H1 (cell line): ENCODE results near the gene IRGQ.
"Not testable (repeated sequence)": the region's sequence is repeated elsewhere in the genome, so short reads cannot be mapped to it uniquely, and the experiment has no call there.

Experiments
- CBX5 ChIP-seq: fragments of 300-800, 300-1000 bp; sonication (generic); IDR thresholded peaks from 2 replicates; pipeline ENCODE4 v1.7.1; 2016; ENCODE audit warnings: antibody characterized with exemption, low read length, low read depth
- EP300 ChIP-seq, 2 experiments: IDR thresholded peaks; 1 replicate in 1 of 2; 2 replicates in 1 of 2; pipeline ENCODE4 v1.6.1; 2011 to 2012; ENCODE audit warnings: low read depth in 2 of 2, low read length in 2 of 2, mild to moderate bottlenecking in 2 of 2, borderline replicate concordance in 1 of 2, inconsistent platforms in 1 of 2, moderate library complexity in 1 of 2
- EZH2 ChIP-seq: fragments of 200-600 bp; sonication (generic); IDR thresholded peaks from 2 replicates; pipeline ENCODE4 v1.7.1; 2012; ENCODE audit warnings: low read depth, mild to moderate bottlenecking, moderate library complexity, low read length, inconsistent platforms; ENCODE audit not compliant: severe bottlenecking
- JUN ChIP-seq: IDR thresholded peaks from 2 replicates; pipeline ENCODE4 v1.6.1; 2011; ENCODE audit warnings: low read depth, mild to moderate bottlenecking, improper control_type of control experiment, low read length
- MAFK ChIP-seq: IDR thresholded peaks from 2 replicates; pipeline ENCODE4 v1.6.1; 2012; ENCODE audit warnings: low read depth, mild to moderate bottlenecking, improper control_type of control experiment, low read length
- PHF8 ChIP-seq: fragments of 200-600 bp; sonication (generic); conservative IDR thresholded peaks from 2 replicates; pipeline ENCODE4 v1.7.1; 2012; ENCODE audit warnings: low read depth, mild to moderate bottlenecking, inconsistent platforms, low read length, moderate library complexity
- POLR2AphosphoS5 ChIP-seq: IDR thresholded peaks from 2 replicates; pipeline ENCODE4 v1.6.1; 2011; ENCODE audit warnings: low read depth, low read length
- RFX5 ChIP-seq: IDR thresholded peaks from 2 replicates; pipeline ENCODE4 v1.6.1; 2011; ENCODE audit warnings: low read depth, low read length, improper control_type of control experiment, borderline replicate concordance
- RNF2 ChIP-seq: fragments of 200-900, 300-1000 bp; sonication (generic); IDR thresholded peaks from 2 replicates; pipeline ENCODE4 v1.7.1; 2016; ENCODE audit warnings: borderline replicate concordance, low read depth, mild to moderate bottlenecking, antibody characterized with exemption, low read length; ENCODE audit not compliant: poor library complexity, severe bottlenecking; ENCODE audit errors: missing control alignments
- SIN3A ChIP-seq, 2 experiments: IDR thresholded peaks in 1 of 2; conservative IDR thresholded peaks in 1 of 2; 2 replicates each; pipeline ENCODE4 v1.6.1; 2011 to 2012; ENCODE audit warnings: low read length in 2 of 2, improper control_type of control experiment in 1 of 2, low read depth in 1 of 2, mild to moderate bottlenecking in 1 of 2
- YY1 ChIP-seq: IDR thresholded peaks from 2 replicates; pipeline ENCODE4 v1.6.1; 2011; ENCODE audit warnings: low read depth, mild to moderate bottlenecking, low read length
- TF ChIP-seq, protein P1 (sequence below), 3 experiments: IDR thresholded peaks; 1 replicate in 2 of 3; 2 replicates in 1 of 3; pipeline versions ENCODE4 v1.5.1 to v1.6.1; 2011; ENCODE audit warnings: low read length in 3 of 3, mild to moderate bottlenecking in 3 of 3, inconsistent platforms in 2 of 3, low read depth in 1 of 3, moderate library complexity in 1 of 3; ENCODE audit not compliant: insufficient read depth in 1 of 3; ENCODE audit errors: control extremely low read depth in 1 of 3
- TF ChIP-seq, protein P2 (sequence below): IDR thresholded peaks from 2 replicates; pipeline ENCODE4 v1.6.1; 2012; ENCODE audit warnings: inconsistent platforms

DNA sequence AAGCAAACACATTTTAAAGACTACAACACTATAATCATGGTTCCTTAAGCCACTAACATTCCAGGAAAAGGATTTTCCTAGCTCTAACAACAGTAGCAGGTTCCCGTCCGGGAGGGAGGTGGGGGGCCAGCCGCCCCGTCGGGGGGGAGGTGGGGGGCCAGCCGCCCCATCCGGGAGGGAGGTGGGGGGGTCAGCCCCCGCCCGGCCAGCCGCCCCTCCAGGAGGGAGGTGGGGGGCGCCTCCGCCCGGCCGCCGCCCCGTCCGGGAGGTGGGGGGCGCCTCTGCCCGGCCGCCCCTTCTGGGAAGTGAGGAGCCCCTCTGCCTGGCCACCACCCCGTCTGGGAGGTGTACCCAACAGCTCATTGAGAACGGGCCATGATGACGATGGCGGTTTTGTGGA is 48.0 kb downstream of the IRGQ start:
- TF ChIP-seq, protein P1, sequence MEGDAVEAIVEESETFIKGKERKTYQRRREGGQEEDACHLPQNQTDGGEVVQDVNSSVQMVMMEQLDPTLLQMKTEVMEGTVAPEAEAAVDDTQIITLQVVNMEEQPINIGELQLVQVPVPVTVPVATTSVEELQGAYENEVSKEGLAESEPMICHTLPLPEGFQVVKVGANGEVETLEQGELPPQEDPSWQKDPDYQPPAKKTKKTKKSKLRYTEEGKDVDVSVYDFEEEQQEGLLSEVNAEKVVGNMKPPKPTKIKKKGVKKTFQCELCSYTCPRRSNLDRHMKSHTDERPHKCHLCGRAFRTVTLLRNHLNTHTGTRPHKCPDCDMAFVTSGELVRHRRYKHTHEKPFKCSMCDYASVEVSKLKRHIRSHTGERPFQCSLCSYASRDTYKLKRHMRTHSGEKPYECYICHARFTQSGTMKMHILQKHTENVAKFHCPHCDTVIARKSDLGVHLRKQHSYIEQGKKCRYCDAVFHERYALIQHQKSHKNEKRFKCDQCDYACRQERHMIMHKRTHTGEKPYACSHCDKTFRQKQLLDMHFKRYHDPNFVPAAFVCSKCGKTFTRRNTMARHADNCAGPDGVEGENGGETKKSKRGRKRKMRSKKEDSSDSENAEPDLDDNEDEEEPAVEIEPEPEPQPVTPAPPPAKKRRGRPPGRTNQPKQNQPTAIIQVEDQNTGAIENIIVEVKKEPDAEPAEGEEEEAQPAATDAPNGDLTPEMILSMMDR (IDR thresholded peaks at IDR 0.05; ENCODE audit: control extremely low read depth in 1 of 3, insufficient read depth in 1 of 3, low read depth in 1 of 3, low read length in 3 of 3) = not testable (repeated sequence)
- not testable (repeated sequence) for TF ChIP-seq EZH2; EP300 (IDR thresholded peaks at IDR 0.05; ENCODE audit: borderline replicate concordance in 1 of 2, low read depth in 2 of 2, low read length in 2 of 2); PHF8; MAFK; RFX5; CBX5; SIN3A (conservative IDR thresholded peaks at IDR 0.05 in 1 of 2, IDR thresholded peaks at IDR 0.05 in 1 of 2; ENCODE audit: low read depth in 1 of 2, low read length in 2 of 2); JUN; RNF2; POLR2AphosphoS5; YY1
- TF ChIP-seq, protein P2, sequence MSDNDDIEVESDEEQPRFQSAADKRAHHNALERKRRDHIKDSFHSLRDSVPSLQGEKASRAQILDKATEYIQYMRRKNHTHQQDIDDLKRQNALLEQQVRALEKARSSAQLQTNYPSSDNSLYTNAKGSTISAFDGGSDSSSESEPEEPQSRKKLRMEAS = not testable (repeated sequence)
